Right renal cortex interstitium (tissue), 3 donors: ENCODE results near the gene UFL1. TPM values are rescaled to one million over a fixed set of nuclear protein-coding genes. Genes with fewer than 3 reads are reported as not detected.

Experiments
- DNase-seq, 3 donors: peaks; one replicate each; pipeline ENCODE4 v3.0.0-alpha.2; 2013; ENCODE audit warnings: low read depth in 3 of 3, low spot score in 2 of 3
- polyA plus RNA-seq, 3 donors: library from polyadenylated mRNA; unstranded; fragments of 120-200 nt; gene quantifications; one replicate each; pipeline ENCODE4 v1.2.1, GENCODE V29; 2013; ENCODE audit not compliant: insufficient read length in 3 of 3

UFL1 gene
- polyA plus RNA-seq, 3 donors, result 40.8 to 48.6 (median 44.6) TPM

DNA sequence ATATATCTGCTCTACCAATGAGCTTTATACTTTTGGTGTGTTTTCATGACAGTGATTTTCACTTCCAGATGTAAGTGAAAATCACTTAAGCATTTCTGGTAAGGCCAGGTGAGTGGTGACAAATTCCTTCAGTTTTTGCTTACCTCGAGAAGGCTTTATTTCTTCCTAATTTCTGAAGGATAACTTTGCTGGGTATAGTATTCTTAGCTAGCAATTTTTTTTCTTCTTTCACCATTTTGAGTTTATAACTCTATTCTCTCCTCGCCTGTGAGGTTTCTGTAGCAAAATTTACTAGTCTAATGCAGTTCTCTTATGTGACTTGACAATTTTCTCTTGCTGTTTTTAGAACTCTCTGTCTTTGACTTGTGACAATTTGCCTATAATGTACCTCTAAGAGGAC, 48.4 kb downstream of the UFL1 start:
- no peak for DNase-seq

DNA sequence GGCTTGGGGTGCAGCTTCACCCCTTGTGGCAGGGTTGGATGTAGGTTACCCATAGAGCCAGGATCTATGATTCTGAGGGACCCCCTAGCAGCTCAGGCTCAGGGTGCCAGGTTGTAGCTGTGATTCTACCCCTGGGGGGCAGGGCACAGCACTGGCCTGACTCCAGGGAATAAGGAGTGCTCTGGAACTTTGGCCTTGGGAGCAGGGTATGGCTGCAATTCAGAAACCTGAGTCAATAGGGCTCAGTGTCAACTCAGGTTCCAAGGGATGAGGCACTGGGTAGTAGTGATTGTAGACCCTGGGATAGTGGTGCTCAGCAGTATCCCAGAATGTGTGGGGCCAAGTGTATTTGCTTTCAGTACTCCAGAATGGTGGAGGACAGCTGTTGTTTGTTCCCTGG, 49.9 kb downstream of the UFL1 start:
- no peak for DNase-seq

DNA sequence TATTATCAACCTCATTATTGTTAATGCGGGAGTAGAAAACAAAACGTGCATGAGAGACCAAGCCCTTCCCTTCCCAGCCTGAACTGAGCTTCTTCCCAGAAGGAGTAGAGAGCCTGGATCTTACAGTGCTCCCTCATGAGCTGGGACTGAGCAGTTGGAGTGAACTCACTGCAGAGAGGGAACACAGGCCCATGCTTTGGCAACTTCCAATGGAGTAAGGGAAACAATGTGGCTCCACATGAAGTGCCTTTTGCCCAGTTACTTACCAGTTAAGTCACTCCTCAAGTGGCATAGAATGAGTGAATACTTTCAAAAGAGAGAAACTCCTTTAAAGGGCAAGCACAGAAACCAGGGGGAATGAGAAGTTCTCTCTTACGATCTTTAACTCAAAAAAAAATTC, 53.8 kb downstream of the UFL1 start:
- no peak for DNase-seq

DNA sequence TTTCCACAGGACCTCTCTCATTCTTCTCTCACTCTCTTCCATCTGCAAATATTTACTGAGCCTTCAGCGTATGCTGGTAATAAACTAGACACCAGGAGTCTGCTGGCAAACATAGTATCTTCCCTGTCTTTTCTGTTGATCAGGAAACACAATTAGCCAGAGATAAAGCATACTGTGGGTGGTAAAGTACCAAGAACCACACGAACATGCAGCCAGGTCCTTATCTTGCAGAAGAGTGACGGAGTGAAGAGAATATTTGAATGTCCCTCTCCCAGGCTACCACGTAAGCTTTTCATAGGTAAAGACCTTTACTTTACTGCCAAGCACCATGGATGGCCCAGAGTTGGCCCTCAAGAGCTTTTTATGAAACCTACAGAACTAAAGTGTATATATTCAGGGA, 54.6 kb downstream of the UFL1 start:
- DNase-seq, result no peak

DNA sequence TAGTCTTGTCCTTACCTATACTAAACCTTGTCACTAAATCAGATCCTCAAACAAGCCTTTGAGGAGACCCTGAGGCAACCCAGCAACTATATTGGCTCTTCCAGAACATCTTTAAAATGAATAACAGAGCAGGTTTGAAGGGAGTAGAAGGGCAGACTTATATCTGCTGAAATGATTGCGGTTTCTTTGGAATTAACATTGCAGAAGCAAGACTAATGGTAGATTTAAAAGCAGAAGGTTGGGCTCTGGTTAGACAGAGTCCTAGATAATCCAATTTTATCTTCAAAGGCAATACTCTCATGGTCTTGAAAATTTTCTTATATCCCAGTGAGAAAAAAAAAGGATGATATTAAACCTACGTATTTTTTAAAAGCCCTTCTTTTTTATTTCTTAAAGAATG, 60.4 kb downstream of the UFL1 start:
- no peak for DNase-seq

DNA sequence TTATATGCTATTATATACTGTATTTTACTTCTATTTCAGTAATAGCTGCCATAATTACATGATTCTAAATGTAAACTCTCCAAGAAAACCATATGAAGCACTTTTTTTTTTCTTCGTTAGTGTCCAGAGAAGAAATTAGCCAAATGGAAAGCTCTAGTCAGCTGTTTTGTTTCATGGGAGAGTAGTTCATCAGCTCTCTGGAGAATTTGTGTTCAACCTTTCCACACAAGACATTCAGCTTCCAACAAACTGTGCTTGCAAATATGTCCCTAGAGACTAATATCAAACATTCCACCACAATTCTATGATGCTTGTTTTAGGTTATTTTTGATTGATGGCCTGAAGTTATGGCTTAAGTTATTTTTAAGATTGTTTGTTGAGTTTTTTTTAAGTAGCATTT, 60.8 kb downstream of the UFL1 start:
- peak in 1 of 3 donors; percentile 5 for DNase-seq

DNA sequence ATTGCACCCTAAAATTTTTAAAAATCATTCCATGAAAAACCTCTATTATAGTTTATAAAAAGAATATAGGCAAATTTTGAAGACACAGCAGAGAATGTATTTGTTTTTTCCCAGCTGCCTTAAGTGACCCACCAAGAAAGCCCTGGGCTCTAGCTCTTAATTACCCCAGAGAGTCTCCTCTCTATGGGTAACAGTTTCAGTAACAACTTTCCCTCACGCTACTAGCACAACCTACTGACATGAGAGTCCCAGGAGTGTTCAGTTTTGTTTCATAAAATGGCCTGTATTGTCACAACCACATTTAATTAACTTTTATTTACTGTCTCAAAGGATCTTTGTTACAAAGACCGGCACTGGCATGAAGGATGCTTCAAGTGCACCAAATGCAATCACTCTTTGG, 82.8 kb downstream of the UFL1 start:
- DNase-seq, result no peak

Other genes with a start within 250 kb of the UFL1 start
- gene FHL5, start 41.3 kb downstream of the UFL1 start, polyA plus RNA-seq, result under 1 TPM in 2 of 3 donors, not detected in 1; 0.28 to 0.31 TPM